ENCODE data around the gene ZNF282.

The ZNF282 gene

GRCh38 chr7:149216402-149216801 lies 21.1 kb downstream of the ZNF282 start:
- H3K36me3 Mint-ChIP-seq (ENCODE audit: low read depth), result peaks cover 68% of the 10 kb centered on the region
- H3K9me3 Mint-ChIP-seq, result no peaks in the 10 kb centered on the region
- no peaks in the 10 kb centered on the region for H3K4me1 Mint-ChIP-seq
- no peak overlapping the region for H3K4me3 Mint-ChIP-seq
- H3K27me3 Mint-ChIP-seq (ENCODE audit: low read depth), result no peaks in the 10 kb centered on the region
- TF ChIP-seq, protein P1, sequence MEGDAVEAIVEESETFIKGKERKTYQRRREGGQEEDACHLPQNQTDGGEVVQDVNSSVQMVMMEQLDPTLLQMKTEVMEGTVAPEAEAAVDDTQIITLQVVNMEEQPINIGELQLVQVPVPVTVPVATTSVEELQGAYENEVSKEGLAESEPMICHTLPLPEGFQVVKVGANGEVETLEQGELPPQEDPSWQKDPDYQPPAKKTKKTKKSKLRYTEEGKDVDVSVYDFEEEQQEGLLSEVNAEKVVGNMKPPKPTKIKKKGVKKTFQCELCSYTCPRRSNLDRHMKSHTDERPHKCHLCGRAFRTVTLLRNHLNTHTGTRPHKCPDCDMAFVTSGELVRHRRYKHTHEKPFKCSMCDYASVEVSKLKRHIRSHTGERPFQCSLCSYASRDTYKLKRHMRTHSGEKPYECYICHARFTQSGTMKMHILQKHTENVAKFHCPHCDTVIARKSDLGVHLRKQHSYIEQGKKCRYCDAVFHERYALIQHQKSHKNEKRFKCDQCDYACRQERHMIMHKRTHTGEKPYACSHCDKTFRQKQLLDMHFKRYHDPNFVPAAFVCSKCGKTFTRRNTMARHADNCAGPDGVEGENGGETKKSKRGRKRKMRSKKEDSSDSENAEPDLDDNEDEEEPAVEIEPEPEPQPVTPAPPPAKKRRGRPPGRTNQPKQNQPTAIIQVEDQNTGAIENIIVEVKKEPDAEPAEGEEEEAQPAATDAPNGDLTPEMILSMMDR (IDR thresholded peaks at IDR 0.05; ENCODE audit: unreplicated experiment in 3 of 3), result no peak
- H3K27ac Mint-ChIP-seq, result no peak overlapping the region

- no peaks in the 10 kb centered on the region for H3K9me3 Mint-ChIP-seq
- no peaks in the 10 kb centered on the region for H3K27me3 Mint-ChIP-seq (ENCODE audit: low read depth)
- H3K27ac Mint-ChIP-seq, result peak overlapping the region in 1 of 3 experiments; percentile 11
- peaks cover 65% of the 10 kb centered on the region for H3K36me3 Mint-ChIP-seq (ENCODE audit: low read depth)
- no peak overlapping the region for H3K4me3 Mint-ChIP-seq
- no peaks in the 10 kb centered on the region for H3K4me1 Mint-ChIP-seq
- TF ChIP-seq, protein P1 (IDR thresholded peaks at IDR 0.05; ENCODE audit: unreplicated experiment in 3 of 3), result no peak
These were observed 22.2 kb downstream of the ZNF282 start for GRCh38 chr7:149217570-149217969.

- no peaks in the 10 kb centered on the region for H3K9me3 Mint-ChIP-seq
- H3K27me3 Mint-ChIP-seq (ENCODE audit: low read depth), result no peaks in the 10 kb centered on the region
- H3K4me1 Mint-ChIP-seq, result no peaks in the 10 kb centered on the region
- no peak overlapping the region for H3K4me3 Mint-ChIP-seq
- TF ChIP-seq, protein P1 (IDR thresholded peaks at IDR 0.05; ENCODE audit: unreplicated experiment in 3 of 3), result no peak
- peaks cover 58% of the 10 kb centered on the region for H3K36me3 Mint-ChIP-seq (ENCODE audit: low read depth)
- H3K27ac Mint-ChIP-seq, result no peak overlapping the region
These were observed 23.4 kb downstream of the ZNF282 start for GRCh38 chr7:149218469-149219420.

GRCh38 chr7:149220534-149220933 lies 25.2 kb downstream of the ZNF282 start:
- Mint-ChIP-seq H3K36me3 (ENCODE audit: low read depth) (peaks cover 56% of the 10 kb centered on the region), H3K4me1 (no peaks in the 10 kb centered on the region), H3K9me3 (no peaks in the 10 kb centered on the region), H3K27ac (no peak overlapping the region), H3K4me3 (no peak overlapping the region), H3K27me3 (ENCODE audit: low read depth) (no peaks in the 10 kb centered on the region)
- TF ChIP-seq, protein P1 (IDR thresholded peaks at IDR 0.05; ENCODE audit: unreplicated experiment in 3 of 3), result no peak

DNA sequence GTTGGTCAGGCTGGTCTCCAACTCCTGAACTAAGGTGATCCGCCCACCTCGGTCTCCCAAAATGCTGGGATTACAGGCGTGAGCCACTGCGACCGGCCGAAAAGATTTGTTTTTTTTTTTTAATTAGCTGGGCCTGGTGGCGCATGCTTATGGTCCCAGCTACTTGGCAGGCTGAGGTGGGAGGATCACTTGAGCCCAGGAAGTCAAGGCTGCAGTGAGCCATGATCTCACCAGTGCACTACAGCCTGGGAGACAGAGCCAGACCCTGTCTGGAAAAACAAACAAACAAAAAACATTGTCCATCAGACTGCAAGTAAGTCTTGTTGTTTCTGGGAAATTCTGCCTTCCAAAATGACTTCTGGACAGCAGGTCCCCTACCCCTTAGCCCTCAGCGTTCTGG lies 27.8 kb downstream of the ZNF282 start:
- Mint-ChIP-seq H3K36me3 (ENCODE audit: low read depth) (peaks cover 45% of the 10 kb centered on the region), H3K4me1 (no peaks in the 10 kb centered on the region), H3K9me3 (no peaks in the 10 kb centered on the region), H3K4me3 (no peak overlapping the region), H3K27me3 (ENCODE audit: low read depth) (no peaks in the 10 kb centered on the region), H3K27ac (no peak overlapping the region)
- TF ChIP-seq, protein P1 (IDR thresholded peaks at IDR 0.05; ENCODE audit: unreplicated experiment in 3 of 3), result no peak

DNA sequence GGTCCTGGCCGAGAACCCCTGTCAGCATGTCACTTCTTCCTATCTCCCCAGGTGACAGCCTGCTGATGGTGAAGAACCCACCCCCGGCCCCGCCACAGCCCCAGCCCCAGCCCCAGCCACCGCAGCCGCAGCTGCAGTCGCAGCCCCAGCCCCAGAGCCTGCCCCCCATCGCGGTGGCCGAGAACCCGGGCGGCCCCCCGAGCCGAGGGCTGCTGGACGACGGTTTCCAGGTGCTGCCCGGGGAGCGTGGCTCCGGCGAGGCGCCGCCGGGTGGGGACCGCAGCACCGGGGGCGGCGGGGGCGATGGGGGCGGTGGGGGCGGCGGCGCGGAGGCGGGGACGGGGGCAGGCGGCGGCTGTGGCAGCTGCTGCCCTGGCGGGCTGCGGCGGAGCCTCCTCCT lies 28.4 kb downstream of the ZNF282 start:
- Mint-ChIP-seq H3K4me3 (no peak overlapping the region), H3K36me3 (ENCODE audit: low read depth) (peaks cover 39% of the 10 kb centered on the region), H3K9me3 (no peaks in the 10 kb centered on the region), H3K27me3 (ENCODE audit: low read depth) (no peaks in the 10 kb centered on the region), H3K4me1 (no peaks in the 10 kb centered on the region), H3K27ac (no peak overlapping the region)
- TF ChIP-seq, protein P1 (IDR thresholded peaks at IDR 0.05; ENCODE audit: unreplicated experiment in 3 of 3), result no peak
